Fibroblast of the aortic adventitia (primary cell): ENCODE measurements around the gene OTOP2. TPM values are rescaled to one million over a fixed set of nuclear protein-coding genes. Genes with fewer than 3 reads are reported as not detected.

ENCODE experiments used
- DNase-seq: peaks from one replicate; pipeline ENCODE4 v3.0.0-alpha.2; 2010; ENCODE audit warnings: low read depth
- H3K4me3 ChIP-seq: 2 replicates; pipeline ENCODE4 v1.5.1; 2011; ENCODE audit warnings: low read depth, mild to moderate bottlenecking, control low read depth, low read length, moderate library complexity
- total RNA-seq: library from RNA; depleted of rRNA; stranded (reverse); fragments of >200 nt; gene quantifications from 2 replicates; pipeline ENCODE4 v1.2.3, GENCODE V29; 2012; ENCODE audit warnings: low replicate concordance
- TF ChIP-seq, protein P1 (sequence below): IDR thresholded peaks from 2 replicates; pipeline ENCODE4 v1.5.1; 2011; ENCODE audit warnings: mild to moderate bottlenecking, low read length, control low read depth, inconsistent platforms; ENCODE audit not compliant: insufficient read depth

OTOP2 gene
- total RNA-seq, 1 donor, result not detected

DNA sequence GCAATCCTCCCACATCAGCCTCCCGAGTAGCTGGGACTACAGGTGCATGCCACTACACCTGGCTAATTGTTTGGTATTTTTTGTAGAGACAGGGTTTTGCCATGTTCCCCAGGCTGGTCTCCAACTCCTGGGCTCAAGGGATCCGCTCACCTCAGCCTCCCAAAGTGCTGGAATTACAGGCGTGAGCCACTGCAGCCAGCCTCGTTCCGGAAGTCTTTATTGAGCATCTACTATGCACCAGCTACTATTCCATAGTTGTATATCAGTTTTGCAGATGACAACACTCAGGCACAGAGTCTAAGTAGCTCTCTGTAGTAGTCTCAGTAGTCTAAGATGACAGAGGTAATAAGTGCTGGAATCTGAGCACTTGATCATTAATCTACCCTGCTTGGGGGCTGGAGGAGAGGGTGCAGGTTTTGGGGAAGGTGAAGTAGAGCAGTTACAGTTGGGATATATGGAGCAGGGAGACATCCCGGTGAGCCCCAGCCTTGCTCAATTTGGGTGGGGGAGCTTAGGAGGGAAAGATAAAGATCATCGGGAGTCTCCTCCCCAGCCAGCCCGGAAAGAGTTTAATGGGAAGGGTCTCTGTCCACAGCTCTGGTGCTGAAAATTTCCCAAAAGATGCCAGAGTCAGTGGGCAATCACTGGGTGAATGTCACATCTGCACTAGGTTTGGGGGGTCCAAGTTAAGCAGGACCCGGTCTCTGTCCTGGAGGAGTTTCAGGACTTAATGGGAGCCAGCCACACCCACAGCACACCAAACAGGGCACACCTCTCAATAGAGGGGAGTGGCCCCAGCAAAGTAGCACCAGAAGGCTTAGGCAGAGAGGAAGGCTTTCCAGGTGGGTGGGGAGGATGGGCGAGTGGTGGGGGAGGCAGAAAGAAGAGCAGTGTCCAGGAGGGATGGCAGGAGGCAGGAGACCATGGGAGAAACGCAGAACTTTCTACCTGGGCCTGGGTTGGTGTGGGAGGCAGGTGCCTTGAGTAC, 13.3 kb downstream of the OTOP2 start:
- DNase-seq, result no peak
- TF ChIP-seq, protein P1, sequence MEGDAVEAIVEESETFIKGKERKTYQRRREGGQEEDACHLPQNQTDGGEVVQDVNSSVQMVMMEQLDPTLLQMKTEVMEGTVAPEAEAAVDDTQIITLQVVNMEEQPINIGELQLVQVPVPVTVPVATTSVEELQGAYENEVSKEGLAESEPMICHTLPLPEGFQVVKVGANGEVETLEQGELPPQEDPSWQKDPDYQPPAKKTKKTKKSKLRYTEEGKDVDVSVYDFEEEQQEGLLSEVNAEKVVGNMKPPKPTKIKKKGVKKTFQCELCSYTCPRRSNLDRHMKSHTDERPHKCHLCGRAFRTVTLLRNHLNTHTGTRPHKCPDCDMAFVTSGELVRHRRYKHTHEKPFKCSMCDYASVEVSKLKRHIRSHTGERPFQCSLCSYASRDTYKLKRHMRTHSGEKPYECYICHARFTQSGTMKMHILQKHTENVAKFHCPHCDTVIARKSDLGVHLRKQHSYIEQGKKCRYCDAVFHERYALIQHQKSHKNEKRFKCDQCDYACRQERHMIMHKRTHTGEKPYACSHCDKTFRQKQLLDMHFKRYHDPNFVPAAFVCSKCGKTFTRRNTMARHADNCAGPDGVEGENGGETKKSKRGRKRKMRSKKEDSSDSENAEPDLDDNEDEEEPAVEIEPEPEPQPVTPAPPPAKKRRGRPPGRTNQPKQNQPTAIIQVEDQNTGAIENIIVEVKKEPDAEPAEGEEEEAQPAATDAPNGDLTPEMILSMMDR, result no peak
- no peak overlapping the region for H3K4me3 ChIP-seq

DNA sequence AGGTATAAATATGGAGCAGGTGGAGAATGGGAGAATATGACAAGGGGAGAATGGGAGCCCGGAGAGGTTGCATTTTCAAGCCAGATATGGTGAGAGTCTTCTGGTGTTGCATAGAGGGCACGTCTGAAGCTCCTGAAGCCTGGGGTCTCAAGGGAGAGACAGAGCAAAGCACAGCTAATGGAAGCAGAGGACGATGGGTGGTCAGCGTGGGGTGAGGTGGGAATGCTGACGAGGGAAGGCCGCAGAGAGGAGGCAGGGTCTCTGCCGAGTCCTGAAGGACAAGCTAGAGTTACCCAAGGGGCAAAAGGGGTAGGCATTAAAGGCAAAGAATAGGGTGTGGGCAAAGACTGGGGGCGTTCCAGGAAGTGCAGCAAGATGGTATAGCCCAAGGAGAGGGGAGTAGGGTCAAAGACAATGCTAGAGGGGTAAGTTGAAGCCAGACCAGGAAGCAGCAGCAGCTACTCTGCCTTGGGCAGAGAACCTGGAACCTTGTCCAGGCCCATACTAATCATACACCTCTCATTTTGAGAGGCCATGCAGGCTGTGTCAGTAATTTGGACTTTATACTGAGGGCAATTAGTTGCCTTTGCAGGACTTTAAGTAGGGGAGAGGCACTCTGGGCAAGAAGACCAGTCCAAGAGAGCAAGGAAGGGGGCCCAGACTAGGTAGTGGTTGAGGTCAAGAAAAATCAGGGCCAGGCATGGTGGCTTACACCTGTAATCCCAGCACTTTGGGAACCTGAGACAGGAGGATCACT, 14.3 kb downstream of the OTOP2 start:
- TF ChIP-seq, protein P1, result no peak
- no peak overlapping the region for H3K4me3 ChIP-seq
- DNase-seq, result no peak

DNA sequence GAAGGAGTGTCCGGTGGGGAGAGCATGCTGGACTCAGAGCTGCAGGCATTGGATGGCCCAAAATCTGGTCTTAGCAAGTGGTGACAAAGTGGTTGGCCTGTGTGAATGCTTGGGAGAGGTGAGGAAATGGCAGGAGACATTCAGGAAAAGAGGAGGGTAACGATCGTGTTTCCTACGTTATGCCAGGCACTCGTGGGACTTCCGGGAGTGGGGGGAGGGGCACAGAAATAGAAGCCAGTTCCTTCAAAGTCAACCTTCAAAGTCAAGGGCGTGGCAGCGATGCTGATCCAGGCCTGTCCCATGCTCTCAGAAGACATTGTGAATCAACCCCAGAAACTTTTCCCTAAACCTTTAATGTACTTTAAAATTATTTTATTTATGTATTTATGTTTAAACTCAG, 15.5 kb downstream of the OTOP2 start:
- TF ChIP-seq, protein P1, result no peak
- no peak overlapping the region for H3K4me3 ChIP-seq
- DNase-seq, result no peak

DNA sequence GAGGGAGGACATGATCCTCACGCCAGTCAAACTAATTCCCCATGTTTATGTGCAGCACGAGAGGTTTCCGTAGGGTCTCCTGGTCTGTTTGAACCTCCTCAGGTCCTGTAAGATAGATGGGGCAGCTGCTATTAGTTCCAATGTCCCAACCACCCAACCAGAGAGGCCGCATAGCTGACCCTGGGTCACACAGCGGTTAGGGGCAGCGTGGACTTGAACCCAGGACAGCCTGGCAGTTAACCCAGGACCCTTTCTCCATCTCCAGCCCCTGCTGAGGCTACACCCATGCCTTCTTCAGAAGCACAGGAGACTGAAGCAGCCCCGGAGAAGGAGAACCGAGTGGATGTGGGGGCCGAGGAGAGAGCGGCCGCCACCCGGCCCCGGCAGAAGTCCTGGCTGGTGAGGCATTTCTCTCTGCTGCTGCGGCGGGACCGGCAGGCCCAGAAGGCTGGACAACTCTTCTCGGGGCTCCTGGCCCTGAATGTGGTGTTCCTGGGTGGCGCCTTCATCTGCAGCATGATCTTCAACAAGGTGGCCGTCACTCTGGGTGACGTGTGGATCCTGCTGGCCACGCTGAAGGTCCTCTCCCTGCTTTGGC, 17.2 kb downstream of the OTOP2 start:
- TF ChIP-seq, protein P1, result no peak
- H3K4me3 ChIP-seq, result no peak overlapping the region
- DNase-seq, result no peak

DNA sequence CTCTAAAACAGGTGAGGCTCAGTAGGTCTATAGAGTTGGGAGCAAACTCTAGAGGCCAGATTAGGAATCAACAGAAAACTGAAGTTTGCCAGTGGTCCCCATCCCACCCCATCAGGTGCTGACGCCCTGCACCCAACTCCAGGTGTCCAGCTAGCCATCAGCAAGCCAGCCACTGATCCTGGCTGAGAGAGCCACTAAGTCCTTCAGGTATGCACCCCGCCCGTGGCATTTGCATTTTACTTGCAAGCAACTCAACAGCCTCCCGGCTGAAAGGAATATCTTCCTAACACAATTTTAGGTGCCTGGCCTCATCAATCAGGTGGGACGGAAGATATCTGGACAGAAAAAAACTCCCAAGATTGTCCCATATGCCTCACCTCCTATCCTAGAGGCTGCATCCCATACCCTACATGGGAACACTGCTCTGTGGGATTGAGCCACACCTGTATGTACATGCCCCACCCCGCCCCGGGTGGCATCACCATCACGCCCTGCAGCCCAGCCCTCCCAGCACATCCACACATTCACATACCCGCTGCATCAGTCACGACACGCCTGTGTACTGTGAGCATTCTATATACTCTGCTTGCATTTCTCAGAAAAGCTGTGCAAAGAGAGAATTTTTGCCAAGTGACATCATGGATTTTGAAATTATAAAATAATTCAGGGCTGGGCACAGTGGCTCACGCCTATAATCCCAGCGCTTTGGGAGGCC, 19.9 kb downstream of the OTOP2 start:
- DNase-seq, result no peak
- H3K4me3 ChIP-seq, result no peak overlapping the region
- TF ChIP-seq, protein P1, result no peak

DNA sequence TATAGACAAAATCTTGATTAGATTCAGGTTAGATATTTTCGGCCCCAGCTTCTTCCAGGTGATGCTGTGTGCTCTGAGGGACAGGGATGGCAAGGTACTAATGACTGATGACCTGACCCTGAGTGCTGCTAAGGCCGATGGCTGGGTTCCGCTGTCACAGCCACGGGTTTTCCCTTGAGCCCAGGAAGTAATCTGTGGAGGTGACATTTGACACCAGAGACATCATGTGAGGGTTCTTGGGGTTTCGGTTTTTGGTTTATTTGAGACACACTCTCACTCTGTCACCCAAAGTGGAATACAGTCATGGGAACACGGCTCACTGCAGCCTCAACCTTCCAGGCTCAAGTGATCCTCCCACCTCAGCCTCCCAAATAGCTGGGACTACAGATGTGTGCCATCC, 21.5 kb downstream of the OTOP2 start:
- TF ChIP-seq, protein P1, result no peak
- no peak for DNase-seq
- H3K4me3 ChIP-seq, result no peak overlapping the region
